Measurements from ENCODE around the gene C18orf63.

C18orf63 gene

DNA sequence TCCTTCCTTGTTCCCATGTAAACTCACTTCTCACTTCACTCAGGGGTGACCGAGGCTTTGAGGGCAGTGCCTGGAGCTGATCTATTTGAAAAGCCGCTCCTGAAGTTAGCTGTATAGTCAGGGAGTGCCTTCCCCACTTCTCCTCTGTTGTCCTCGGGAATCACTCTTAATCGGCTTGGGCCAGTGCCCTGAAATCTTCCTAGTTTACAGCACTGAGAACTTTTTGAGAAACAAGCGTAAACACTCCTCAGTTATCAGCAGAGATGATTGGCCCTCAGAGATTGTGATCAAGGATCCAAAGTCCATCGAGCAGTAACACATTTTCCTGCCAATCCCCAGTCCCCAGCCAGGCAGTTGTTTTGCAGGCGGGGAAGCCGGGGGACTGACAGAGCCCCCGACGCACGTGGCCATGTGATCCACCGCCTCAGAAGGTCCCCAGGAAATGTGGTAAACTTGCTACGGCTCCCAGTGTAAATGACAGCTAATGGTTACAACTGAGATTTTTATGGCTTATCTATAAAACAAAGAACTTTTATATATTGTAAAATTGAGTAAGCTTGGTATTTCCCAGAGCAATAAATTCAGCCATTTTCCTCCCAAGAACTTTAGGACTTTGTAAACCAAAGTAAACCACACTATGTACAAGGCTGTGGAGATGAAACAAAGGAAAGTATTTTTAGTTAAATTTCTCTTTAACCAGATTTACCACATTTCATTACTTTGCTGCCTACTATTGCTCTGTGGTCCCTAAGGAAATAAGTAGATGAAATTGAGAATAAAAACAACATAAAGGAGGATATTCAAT lies 53.5 kb downstream of the C18orf63 start:
- peak overlapping the region; percentile 35 for H3K27ac ChIP-seq
- TF ChIP-seq, protein P1, sequence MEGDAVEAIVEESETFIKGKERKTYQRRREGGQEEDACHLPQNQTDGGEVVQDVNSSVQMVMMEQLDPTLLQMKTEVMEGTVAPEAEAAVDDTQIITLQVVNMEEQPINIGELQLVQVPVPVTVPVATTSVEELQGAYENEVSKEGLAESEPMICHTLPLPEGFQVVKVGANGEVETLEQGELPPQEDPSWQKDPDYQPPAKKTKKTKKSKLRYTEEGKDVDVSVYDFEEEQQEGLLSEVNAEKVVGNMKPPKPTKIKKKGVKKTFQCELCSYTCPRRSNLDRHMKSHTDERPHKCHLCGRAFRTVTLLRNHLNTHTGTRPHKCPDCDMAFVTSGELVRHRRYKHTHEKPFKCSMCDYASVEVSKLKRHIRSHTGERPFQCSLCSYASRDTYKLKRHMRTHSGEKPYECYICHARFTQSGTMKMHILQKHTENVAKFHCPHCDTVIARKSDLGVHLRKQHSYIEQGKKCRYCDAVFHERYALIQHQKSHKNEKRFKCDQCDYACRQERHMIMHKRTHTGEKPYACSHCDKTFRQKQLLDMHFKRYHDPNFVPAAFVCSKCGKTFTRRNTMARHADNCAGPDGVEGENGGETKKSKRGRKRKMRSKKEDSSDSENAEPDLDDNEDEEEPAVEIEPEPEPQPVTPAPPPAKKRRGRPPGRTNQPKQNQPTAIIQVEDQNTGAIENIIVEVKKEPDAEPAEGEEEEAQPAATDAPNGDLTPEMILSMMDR (conservative IDR thresholded peaks at IDR 0.05), result no peak

DNA sequence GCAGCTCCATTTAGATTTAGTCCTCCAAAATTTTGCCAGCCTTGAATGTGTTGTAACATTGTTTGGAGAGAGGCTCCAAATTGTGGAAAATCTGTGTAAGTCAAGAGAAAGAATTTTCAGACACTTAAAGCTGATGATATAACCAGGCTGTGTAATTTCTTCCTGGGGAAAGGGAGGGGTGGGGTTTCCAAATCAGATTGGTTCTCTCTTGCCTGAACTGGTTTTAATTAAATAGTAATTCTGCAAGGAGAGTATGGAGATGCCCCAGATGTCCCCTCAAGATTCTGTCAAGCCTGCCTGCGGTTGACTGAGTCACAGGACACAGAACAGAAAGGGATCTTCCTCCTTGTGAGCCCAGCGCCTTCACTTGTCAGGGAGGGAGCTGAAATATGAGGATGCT lies 54.5 kb downstream of the C18orf63 start:
- TF ChIP-seq, protein P1 (conservative IDR thresholded peaks at IDR 0.05), result no peak
- no peak overlapping the region for H3K27ac ChIP-seq

DNA sequence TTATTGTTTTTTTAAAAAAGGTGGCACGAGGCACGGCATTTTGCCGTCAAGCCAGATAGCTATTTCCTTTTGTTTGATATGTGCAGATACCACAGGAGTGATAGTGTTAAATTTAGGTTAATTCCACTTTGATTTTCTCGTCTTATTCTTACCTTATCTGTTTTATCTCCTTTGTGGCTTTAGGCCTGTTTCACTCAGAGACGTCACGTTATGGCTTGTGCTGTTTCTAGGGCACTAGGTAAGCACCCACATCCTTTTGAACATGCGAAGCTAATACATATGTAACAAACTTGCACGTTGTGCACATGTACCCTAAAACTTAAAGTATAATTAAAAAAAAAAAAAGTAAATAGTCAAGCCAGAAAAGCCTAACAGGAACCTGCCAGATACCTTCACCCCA lies 57.8 kb downstream of the C18orf63 start:
- H3K27ac ChIP-seq, result no peak overlapping the region
- TF ChIP-seq, protein P1 (conservative IDR thresholded peaks at IDR 0.05), result no peak

DNA sequence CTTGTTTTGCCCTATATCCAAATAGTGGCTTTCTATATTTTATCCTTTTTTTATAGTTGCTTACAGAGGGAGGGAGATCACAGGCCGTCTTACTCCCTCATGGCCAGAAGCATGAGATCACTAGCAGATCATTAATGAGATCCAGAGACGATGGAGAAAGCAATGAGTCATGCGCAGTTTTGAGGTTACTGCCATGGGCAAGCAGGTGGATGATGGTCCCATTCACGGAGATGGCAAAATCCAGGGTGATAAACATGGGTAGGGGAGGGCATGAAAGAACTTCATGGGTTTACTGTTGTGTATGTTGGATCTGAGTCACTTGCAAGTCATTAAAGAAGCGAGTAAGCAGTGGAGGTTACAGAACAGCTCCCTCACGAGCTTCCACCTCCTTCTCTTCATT lies 60.4 kb downstream of the C18orf63 start:
- H3K27ac ChIP-seq, result no peak overlapping the region
- TF ChIP-seq, protein P1 (conservative IDR thresholded peaks at IDR 0.05), result no peak

DNA sequence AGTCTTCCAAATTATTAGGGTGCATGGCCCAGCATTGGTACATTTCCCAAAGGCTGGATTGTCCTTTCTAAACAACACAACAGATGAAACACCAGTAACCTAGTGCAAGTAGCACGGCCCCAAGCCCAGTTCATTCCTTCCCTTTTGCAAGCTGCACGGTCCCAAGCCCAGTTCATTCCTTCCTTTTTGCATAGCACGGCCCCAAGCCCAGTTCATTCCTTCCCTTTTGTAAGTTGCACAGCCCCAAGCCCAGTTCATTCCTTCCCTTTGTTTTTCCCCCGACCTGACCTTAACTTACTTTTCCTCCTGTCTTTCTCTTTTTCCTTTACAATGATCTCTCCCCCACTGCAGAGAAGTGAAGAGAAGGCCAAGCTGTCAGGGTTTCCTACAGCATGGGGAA lies 60.9 kb downstream of the C18orf63 start:
- TF ChIP-seq, protein P1 (conservative IDR thresholded peaks at IDR 0.05), result no peak

DNA sequence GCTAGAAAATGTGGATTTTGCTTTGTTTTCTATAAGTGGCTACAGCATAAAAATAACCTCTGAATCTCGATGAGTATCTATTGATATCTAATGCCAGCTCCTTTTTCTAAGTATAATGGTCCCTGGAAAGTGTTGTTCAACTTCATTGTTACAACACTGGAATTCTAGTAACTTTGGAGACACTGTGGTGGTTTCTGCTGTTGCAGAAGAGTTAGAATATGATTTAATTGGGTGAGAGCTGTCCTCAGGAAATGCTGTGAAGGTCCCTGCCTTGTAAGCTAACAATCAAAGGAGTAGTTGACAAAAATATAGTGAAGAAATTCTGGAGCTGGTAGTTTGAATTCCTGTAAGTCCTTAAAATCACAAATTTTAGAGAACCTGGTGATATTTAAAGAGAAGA lies 62.1 kb downstream of the C18orf63 start:
- TF ChIP-seq, protein P1 (conservative IDR thresholded peaks at IDR 0.05), result no peak
- no peak overlapping the region for H3K27ac ChIP-seq

More for the DNA sequence above, 60.9 kb downstream of the C18orf63 start:
- no peak overlapping the region for H3K27ac ChIP-seq

DNA sequence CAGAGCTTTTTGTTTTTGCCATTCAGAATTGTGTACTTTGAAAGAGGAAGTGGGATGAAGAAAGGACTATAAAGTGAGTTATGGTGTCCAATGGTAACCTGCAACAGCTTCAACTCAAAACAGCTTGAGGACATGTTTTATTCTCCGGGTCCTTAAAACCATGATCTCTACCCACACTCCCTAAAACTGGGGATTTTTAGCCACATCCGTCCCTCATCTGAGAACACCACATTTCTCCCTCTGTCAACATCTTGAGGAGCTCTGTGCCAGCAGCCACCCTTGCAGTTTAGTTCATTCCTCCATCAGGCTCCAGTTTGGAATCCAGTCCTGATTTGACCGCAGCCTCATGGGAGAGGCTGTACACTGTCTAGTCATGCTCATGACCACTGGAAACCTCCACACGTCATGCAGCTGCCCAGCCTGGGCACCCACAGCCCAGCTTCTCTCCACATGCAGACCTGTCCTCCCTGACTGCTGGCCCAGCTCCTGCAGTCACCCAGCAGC lies 62.6 kb downstream of the C18orf63 start:
- H3K27ac ChIP-seq, result no peak overlapping the region
- TF ChIP-seq, protein P1 (conservative IDR thresholded peaks at IDR 0.05), result no peak

Measured in VCaP (cell line).